NT2/D1 (cell line): ENCODE data around the gene CPA1.

Source experiments
- DNase-seq: peaks from one replicate; pipeline ENCODE4 v3.0.0-alpha.2; 2011; ENCODE audit warnings: low read depth, low spot score
- H3K27me3 ChIP-seq: 2 replicates; pipeline ENCODE4 v1.6.0; 2011; ENCODE audit warnings: mild to moderate bottlenecking; ENCODE audit not compliant: insufficient read length, insufficient read depth
- H3K36me3 ChIP-seq: 2 replicates; pipeline ENCODE4 v1.6.1; 2011; ENCODE audit warnings: mild to moderate bottlenecking, low read length, mixed read lengths; ENCODE audit not compliant: insufficient read depth, insufficient read length
- H3K4me1 ChIP-seq: 2 replicates; pipeline ENCODE4 v1.5.1; 2011; ENCODE audit not compliant: insufficient read depth, insufficient read length
- H3K4me3 ChIP-seq: 2 replicates; pipeline ENCODE4 v1.5.1; 2011; ENCODE audit warnings: low read depth; ENCODE audit not compliant: insufficient read length
- H3K9ac ChIP-seq: 2 replicates; pipeline ENCODE4 v1.6.0; 2011; ENCODE audit warnings: low read depth; ENCODE audit not compliant: insufficient read length
- H3K9me3 ChIP-seq: 2 replicates; pipeline ENCODE4 v1.5.1; 2011; ENCODE audit warnings: mild to moderate bottlenecking, low read length; ENCODE audit not compliant: insufficient read depth
- SUZ12 ChIP-seq: IDR thresholded peaks from 2 replicates; pipeline ENCODE4 v1.6.1; 2011; ENCODE audit not compliant: insufficient read length, insufficient read depth; ENCODE audit errors: extremely low read depth
- YY1 ChIP-seq: IDR thresholded peaks from 2 replicates; pipeline ENCODE4 v1.6.1; 2011; ENCODE audit not compliant: insufficient read length, insufficient read depth
- ZNF274 ChIP-seq: IDR thresholded peaks from 2 replicates; pipeline ENCODE4 v1.6.1; 2011; ENCODE audit warnings: mild to moderate bottlenecking, low read depth, low read length

The CPA1 gene

GRCh38 chr7:130432886-130433285 is 52.6 kb downstream of the CPA1 start:
- H3K9me3 ChIP-seq, result no peaks in the 10 kb centered on the region
- DNase-seq, result no peak
- no peaks in the 10 kb centered on the region for H3K4me1 ChIP-seq
- no peaks in the 10 kb centered on the region for H3K27me3 ChIP-seq
- TF ChIP-seq SUZ12, result no peak
- no peak for TF ChIP-seq YY1
- no peak for TF ChIP-seq ZNF274
- H3K36me3 ChIP-seq, result no peaks in the 10 kb centered on the region
- H3K9ac ChIP-seq, result no peak overlapping the region
- no peak overlapping the region for H3K4me3 ChIP-seq

DNA sequence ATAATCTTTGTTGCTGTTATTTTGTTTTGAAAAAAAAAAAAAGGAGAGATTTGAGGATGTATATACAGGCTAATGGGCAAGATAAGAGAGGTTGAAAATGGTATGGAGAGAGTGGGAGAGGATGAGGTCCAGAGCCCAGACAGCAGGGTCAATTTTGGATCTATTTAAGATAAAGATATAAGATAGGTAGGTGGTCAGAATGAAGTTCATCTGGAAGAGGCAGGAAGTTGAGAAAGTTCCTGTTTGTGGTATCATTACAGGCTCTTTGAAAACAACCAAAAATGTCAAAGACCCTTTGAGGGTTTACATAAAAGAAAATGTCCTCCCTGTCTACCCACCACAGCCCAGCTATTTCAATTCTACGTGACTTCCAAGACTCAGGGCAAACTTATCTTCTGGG is 53.0 kb downstream of the CPA1 start:
- H3K36me3 ChIP-seq, result no peaks in the 10 kb centered on the region
- no peak overlapping the region for H3K9ac ChIP-seq
- no peak overlapping the region for H3K4me3 ChIP-seq
- H3K4me1 ChIP-seq, result no peaks in the 10 kb centered on the region
- no peak for DNase-seq
- TF ChIP-seq SUZ12 (no peak), YY1 (no peak), ZNF274 (no peak)
- H3K27me3 ChIP-seq, result no peaks in the 10 kb centered on the region
- H3K9me3 ChIP-seq, result no peaks in the 10 kb centered on the region

- no peak overlapping the region for H3K9ac ChIP-seq
- no peak for TF ChIP-seq ZNF274
- TF ChIP-seq SUZ12, result no peak
- TF ChIP-seq YY1, result no peak
- no peaks in the 10 kb centered on the region for H3K27me3 ChIP-seq
- no peak overlapping the region for H3K4me3 ChIP-seq
- no peak for DNase-seq
- no peaks in the 10 kb centered on the region; the same call in 1 of the 2 replicates for H3K9me3 ChIP-seq
- H3K36me3 ChIP-seq, result peaks cover 4% of the 10 kb centered on the region
- H3K4me1 ChIP-seq, result no peaks in the 10 kb centered on the region
Observed at GRCh38 chr7:130435311-130435854, 55.1 kb downstream of the CPA1 start.

DNA sequence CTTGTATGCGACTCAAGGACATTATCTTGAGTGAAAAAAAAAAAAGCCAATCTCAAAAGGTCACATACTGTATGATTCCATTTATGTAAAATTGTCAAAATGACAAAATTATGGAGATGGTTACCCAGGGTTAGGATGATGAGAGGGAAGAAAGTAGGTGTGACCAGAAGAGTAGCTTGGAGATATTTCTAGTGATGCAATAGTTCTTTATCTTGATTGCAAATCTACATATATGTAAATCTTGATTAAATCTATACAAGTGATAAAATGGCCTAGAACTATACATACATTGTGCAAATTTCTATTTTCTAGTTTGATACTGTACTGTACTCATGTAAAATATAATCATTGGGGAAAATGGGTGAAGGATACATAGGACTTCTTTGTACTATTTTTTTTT is 56.0 kb downstream of the CPA1 start:
- peaks cover 4% of the 10 kb centered on the region for H3K36me3 ChIP-seq
- no peaks in the 10 kb centered on the region; the same call in 1 of the 2 replicates for H3K9me3 ChIP-seq
- TF ChIP-seq SUZ12, result no peak
- no peak for TF ChIP-seq YY1
- TF ChIP-seq ZNF274, result no peak
- H3K27me3 ChIP-seq, result no peaks in the 10 kb centered on the region
- DNase-seq, result no peak
- no peak overlapping the region for H3K4me3 ChIP-seq
- H3K4me1 ChIP-seq, result no peaks in the 10 kb centered on the region
- H3K9ac ChIP-seq, result no peak overlapping the region
